ENCODE results near the gene NOP16.

DNA sequence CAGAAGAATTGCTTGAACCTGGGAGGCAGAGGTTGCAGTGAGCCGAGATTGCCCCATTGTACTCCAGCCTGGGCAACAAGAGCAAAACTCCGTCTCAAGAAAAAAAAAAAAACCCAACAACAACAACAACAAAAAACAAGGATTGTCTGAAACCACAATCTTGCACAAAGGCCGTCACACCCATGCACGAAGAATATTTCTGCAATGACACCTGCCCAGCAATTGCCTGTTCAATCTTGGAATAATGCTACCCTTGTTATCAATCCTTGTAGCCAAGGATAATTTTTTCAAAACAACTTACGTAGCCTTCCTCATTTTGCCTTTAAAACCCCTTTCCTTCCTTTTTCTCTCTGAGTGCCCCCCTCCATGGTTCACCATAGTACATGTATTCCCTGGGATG lies 31.7 kb upstream of the NOP16 start:
- TF ChIP-seq CTCF (IDR thresholded peaks at IDR 0.05) (no peak), POLR2A (IDR thresholded peaks at IDR 0.05) (no peak), EP300 (IDR thresholded peaks at IDR 0.05) (no peak)

Data from ovary (tissue), 3 donors.